ENCODE results near the gene KRT80. TPM values are rescaled to one million over a fixed set of nuclear protein-coding genes. Genes with fewer than 3 reads are reported as not detected.

The KRT80 gene
- total RNA-seq, 3 donors from 2014 or later (not counting 1 experiment from before 2014, with no cell fraction given): not detected

DNA sequence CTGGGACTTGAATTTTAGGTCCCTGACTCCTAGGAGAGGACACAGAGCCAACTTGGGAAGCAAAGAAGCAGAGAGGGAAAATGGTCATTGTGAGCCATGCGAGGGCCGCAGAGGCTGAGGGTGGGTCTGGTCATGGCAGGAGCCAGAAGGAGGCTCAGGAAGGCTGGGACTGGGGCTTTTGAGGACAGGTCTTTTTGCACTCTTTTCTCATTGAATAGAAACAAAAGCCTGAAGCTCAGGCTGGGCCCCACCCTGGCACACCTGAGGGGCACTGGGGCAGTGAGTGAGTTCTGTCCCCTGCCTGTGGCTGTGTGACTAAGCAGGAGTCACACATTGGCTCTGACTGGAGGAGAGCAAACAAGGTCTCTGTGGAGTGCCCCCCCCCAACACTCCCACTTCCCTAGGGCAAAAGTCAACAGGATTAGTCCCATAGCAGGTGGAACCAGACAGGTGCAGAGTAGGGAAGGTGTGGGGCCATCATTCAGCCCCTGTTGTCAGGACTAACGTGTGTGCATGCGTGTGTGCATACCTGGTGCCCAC is 44.1 kb upstream of the KRT80 start:
- 98% methylated on average over 4 of the region's 4 CpGs for WGBS (ENCODE audit: insufficient coverage)
- Histone ChIP-seq H3K36me3 (ENCODE audit: control insufficient read depth, insufficient read depth, low read length) (no peaks in the 10 kb centered on the region), H3K4me3 (ENCODE audit: low read length) (no peak overlapping the region), H3K27me3 (ENCODE audit: control insufficient read depth, insufficient read depth, low read length) (peaks cover 13% of the 10 kb centered on the region), H3K9me3 (ENCODE audit: control insufficient read depth, insufficient read depth, low read length) (no peaks in the 10 kb centered on the region), H3K4me1 (ENCODE audit: control insufficient read depth, insufficient read depth, low read length) (no peaks in the 10 kb centered on the region), H3K27ac (ENCODE audit: low read length) (no peak overlapping the region)
- no peaks in the 10 kb centered on the region for H3K36me3 Mint-ChIP-seq
- H3K27me3 Mint-ChIP-seq (ENCODE audit: low read depth in 2 of 2): peaks cover 31 to 39% of the 10 kb centered on the region in 2 donors
- no peaks in the 10 kb centered on the region for H3K9me3 Mint-ChIP-seq
- no peak overlapping the region for H3K4me3 Mint-ChIP-seq
- no peak for ATAC-seq
- no peaks in the 10 kb centered on the region for H3K4me1 Mint-ChIP-seq
- TF ChIP-seq, protein P1, sequence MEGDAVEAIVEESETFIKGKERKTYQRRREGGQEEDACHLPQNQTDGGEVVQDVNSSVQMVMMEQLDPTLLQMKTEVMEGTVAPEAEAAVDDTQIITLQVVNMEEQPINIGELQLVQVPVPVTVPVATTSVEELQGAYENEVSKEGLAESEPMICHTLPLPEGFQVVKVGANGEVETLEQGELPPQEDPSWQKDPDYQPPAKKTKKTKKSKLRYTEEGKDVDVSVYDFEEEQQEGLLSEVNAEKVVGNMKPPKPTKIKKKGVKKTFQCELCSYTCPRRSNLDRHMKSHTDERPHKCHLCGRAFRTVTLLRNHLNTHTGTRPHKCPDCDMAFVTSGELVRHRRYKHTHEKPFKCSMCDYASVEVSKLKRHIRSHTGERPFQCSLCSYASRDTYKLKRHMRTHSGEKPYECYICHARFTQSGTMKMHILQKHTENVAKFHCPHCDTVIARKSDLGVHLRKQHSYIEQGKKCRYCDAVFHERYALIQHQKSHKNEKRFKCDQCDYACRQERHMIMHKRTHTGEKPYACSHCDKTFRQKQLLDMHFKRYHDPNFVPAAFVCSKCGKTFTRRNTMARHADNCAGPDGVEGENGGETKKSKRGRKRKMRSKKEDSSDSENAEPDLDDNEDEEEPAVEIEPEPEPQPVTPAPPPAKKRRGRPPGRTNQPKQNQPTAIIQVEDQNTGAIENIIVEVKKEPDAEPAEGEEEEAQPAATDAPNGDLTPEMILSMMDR (IDR thresholded peaks at IDR 0.05): no peak
- no peak overlapping the region for H3K27ac Mint-ChIP-seq
- intact Hi-C loops (cut with micrococcal nuclease): no loop called here
- no peak for DNase-seq

DNA sequence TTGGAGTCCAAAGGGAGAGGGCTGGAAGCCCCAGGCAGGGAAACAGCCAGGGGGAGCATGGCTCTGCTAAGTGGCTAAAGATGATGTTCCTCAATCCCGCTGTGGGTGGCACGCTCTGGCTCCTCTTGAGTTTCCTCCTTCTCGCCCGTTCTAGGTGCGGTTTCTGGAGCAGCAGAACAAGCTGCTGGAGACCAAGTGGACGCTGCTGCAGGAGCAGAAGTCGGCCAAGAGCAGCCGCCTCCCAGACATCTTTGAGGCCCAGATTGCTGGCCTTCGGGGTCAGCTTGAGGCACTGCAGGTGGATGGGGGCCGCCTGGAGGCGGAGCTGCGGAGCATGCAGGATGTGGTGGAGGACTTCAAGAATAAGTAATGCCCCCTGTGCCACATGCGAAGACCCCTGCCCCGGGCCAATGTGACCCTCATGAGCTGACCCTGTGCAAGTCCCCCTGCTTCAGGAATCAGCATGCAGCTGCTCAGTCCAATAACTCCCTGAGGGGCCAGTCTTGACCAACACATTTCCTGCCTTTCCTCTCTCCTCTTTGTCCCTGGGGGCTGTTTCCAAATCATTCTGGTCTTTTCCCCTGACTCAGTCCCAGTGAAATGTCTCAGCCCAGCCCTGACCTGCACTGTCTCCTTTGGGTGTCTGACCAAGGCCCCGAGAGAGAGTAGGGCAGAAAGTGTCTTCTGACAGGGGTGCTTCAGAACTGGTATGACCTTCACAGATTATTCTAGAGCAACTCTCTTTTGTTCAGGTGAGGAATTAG is 43.4 kb upstream of the KRT80 start:
- H3K27ac Mint-ChIP-seq: no peak overlapping the region
- TF ChIP-seq, protein P1 (IDR thresholded peaks at IDR 0.05): no peak
- H3K4me1 ChIP-seq (ENCODE audit: control insufficient read depth, insufficient read depth, low read length): no peaks in the 10 kb centered on the region
- ATAC-seq: no peak
- H3K4me3 ChIP-seq (ENCODE audit: low read length): no peak overlapping the region
- H3K27me3 Mint-ChIP-seq (ENCODE audit: low read depth in 2 of 2): peaks cover 38 to 45% of the 10 kb centered on the region in 2 donors
- no peak for DNase-seq
- H3K9me3 Mint-ChIP-seq: no peaks in the 10 kb centered on the region
- intact Hi-C loops (cut with micrococcal nuclease): no loop called here
- no peak overlapping the region for H3K27ac ChIP-seq (ENCODE audit: low read length)
- no peaks in the 10 kb centered on the region for H3K4me1 Mint-ChIP-seq
- no peaks in the 10 kb centered on the region for H3K36me3 ChIP-seq (ENCODE audit: control insufficient read depth, insufficient read depth, low read length)
- peaks cover 18% of the 10 kb centered on the region for H3K27me3 ChIP-seq (ENCODE audit: control insufficient read depth, insufficient read depth, low read length)
- H3K36me3 Mint-ChIP-seq: no peaks in the 10 kb centered on the region
- WGBS (ENCODE audit: insufficient coverage): 89% methylated on average over 15 of the region's 15 CpGs
- no peak overlapping the region for H3K4me3 Mint-ChIP-seq
- no peaks in the 10 kb centered on the region for H3K9me3 ChIP-seq (ENCODE audit: control insufficient read depth, insufficient read depth, low read length)

DNA sequence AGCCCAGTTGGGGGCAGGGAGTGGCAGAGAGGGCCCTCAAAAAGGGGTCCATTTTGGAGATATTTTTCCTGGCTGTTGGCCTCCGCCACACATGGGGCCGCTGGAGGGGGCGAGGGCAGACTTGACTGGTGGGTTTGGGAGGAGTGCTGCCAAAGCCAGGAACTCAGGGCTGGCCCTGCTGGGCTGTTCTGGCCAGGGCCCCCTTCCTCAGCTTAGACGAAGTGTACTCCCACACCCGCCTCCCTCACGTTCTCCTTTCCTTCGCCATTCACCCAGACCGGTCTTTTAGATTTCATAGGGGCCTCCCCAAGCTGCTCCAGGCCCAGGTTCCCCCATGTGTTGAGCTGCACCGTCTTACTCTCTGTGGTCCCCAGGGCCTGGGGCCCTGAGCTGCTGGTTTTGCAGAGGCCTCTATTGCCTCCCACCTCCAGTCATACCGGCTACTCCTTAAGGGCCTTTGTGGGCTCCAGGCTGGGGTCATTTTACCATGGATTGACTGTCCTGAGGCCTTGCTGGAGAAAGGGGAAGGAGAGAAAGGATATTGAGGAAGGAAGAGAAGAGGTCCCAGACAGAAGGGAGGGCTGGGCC is 42.5 kb upstream of the KRT80 start:
- no peaks in the 10 kb centered on the region for H3K4me1 Mint-ChIP-seq
- ATAC-seq: no peak
- H3K4me3 Mint-ChIP-seq: no peak overlapping the region
- H3K27ac ChIP-seq (ENCODE audit: low read length): no peak overlapping the region
- H3K27me3 ChIP-seq (ENCODE audit: control insufficient read depth, insufficient read depth, low read length): peaks cover 18% of the 10 kb centered on the region
- TF ChIP-seq, protein P1 (IDR thresholded peaks at IDR 0.05): no peak
- WGBS (ENCODE audit: insufficient coverage): 84% methylated on average over 10 of the region's 10 CpGs
- H3K27me3 Mint-ChIP-seq (ENCODE audit: low read depth in 2 of 2): peaks cover 47 to 52% of the 10 kb centered on the region in 2 donors
- H3K36me3 Mint-ChIP-seq: no peaks in the 10 kb centered on the region
- no peak for DNase-seq
- no peak overlapping the region for H3K27ac Mint-ChIP-seq
- no peak overlapping the region for H3K4me3 ChIP-seq (ENCODE audit: low read length)
- intact Hi-C loops (cut with micrococcal nuclease): no loop called here
- no peaks in the 10 kb centered on the region for H3K36me3 ChIP-seq (ENCODE audit: control insufficient read depth, insufficient read depth, low read length)
- H3K9me3 Mint-ChIP-seq: no peaks in the 10 kb centered on the region
- H3K9me3 ChIP-seq (ENCODE audit: control insufficient read depth, insufficient read depth, low read length): no peaks in the 10 kb centered on the region
- no peaks in the 10 kb centered on the region for H3K4me1 ChIP-seq (ENCODE audit: control insufficient read depth, insufficient read depth, low read length)

Measured in natural killer cell (primary cell).